ENCODE measurements around the gene TAGLN2.

Gene TAGLN2

DNA sequence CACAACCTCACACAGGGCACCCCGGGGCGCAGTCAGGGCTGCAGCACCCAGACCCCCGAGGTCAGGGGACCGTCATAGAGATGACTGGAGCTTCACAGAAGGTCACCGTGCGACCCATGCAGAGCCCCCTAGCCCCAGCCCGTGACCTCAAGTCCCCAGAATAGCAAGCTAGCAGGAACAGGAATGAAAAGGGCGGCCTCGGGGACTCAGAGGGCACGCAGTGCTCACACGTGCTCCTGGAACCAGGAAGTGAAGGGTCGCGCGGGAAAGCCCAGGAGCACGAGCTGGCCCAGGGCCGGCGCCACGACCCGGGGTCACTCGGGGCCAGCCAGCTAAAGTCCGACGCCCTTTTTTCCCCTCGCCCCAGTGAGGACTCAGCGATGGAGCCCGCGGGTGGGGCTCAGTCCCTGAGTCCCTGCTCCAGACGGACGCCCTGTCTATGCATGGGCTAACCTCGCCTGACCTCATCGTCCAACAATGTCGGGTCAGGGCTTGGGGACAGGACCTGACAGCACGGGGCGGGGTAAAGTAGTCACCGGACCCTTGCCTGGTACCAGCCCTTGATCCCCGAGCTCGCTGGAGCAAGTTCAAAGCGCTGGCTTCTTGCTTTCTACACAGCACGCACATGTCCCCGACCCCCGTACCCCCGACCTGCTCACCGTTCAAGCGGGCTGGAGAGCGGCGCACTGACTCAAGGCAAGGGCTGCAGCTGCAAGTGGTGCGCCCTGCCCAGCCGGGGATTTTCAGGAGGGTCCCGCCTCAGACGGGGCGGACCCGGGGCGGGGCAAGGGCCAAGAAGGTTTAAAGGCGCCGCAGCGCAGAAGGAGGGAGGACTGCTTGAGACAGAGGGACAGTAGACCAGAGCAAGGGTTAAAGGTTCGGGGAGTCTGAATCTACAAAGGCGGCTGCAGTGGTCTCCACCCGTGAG is at the start of gene TAGLN2:
Gene TAGLN2, minus strand, starts transcription at position 717 of the 928 bp plus-strand sequence. CDS start 4,998 bp downstream, outside the sequence.
- peak; percentile 87 to 88 for DNase-seq

DNA sequence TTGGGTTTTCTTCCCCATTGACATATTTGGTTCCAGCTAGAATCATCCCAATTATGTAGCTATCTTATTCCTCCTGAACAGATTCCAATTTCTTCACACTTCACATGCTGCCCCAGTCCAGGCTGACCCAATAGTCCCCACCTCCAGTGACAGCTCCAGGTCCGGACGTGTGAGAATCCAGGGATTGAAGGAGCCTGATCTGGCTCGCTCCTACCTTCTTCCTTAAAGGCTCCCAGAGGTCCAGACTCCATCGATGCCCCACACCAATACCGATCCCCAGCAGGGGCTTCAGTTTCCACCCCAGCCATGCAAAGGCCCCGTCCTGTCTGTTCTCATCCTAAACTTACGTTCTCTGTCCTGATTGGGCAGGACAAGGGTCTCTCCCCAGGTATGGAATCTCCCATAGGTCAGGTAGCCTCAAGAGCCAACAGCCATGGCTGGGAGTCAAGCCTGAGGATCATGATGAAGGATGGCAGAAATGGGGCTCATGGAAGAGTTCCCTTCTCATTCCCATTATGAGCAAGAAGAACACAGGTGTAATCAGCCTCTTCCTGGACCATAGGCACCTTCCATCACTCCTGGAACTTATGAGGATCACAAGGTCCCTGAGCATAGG is 49.2 kb upstream of the TAGLN2 start:
- DNase-seq, result no peak

DNA sequence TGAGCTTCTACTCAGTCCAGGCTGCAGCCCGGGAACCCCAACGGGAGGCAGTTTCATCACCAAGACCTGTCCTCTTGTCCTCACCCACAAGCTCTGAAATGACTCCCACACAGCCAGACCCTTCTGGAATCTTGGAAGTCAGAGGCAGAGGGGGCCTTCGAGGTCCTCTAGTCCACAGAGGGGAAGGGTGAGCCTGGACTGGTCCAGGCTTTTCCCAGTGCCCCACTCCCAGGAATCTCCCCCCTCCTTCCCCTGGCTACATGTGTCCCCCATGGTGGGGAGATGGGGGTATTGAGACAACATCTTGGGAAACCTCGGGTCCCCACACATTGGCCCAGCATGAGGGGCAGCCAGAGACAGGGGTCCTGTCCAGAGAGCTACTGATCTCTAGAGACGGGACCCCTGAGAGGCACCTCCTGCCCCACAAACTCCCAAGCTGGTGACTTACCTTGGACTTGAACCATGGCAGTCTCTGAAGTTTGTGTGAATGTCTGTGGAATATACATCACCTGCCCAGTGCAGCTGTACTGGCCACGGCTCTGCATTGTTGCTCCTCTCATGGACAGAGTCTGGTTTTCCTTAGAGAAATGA is 48.1 kb upstream of the TAGLN2 start:
- DNase-seq, result no peak

DNA sequence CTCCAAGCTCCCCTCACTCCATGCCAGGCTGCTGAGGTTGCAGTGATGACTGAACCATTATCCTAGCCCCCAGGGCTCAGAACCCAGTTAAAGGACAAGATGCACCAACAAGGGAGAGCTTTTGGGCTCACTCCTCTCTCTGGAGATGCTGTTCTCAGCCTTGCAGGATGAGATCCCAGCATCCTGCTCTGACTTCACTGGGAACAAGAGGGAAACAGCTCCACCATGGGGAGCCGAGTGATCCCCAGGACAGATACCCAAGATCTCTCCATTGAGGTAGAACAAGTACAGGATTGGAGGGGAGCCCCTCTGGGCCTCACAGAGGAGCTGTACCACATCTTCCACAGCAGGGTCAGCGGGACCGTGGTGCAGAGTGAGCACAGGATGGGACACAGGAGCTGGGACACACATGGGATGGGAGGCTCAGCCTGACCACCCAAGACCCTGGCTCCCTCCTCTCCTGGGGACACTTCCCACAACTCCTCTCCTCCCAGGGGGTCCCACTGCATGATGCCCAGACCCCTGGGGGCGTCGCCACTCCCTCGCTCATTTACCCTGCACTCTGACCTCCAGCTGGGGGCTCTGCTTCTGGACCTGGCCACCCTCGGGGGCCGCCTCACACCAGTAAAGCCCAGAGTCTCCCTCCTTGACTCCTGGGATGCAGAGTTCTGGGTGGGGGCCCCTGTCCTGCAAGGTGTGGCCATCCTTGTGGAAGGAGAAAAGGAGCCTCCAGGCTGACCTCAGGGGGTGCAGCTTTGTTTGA is 47.3 kb upstream of the TAGLN2 start:
- no peak for DNase-seq

DNA sequence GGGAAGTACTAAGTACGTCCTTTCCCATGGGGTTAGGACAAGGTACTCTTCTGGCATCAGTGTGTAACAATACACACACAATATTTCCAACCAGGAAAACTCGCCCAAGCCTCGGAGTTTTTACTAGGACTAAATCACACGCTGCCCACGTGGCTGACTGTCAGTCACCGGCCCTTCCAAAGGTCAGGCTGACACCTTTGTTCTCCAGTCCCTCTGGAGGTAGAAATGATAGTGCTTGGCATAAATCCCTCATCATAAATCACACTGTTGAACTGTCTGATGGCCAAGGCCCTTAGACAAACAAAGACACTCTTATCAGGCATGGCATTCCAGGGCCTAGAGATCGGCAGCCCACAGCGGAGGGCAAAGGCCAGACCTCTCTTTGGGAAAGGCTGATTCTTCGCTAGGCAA is 45.6 kb upstream of the TAGLN2 start:
- no peak for DNase-seq

DNA sequence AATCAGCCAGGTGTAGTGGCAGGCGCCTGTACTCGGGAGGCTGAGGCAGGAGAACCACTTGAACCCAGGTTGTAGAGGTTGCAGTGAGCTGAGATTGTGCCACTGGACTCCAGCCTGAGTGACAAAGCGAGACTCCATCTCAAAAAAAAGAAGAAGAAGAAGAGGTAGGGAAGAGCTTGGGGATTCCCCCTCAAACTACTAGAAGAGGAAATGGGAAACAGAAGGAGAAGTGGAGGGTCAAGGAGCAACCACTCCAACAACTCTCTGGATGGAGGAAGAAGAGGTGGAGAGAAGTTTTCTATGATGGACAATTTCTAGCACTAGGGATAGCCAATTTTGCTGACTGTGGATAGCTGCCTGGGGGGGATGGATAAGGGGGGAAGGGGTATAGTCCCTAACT is 43.6 kb upstream of the TAGLN2 start:
- no peak for DNase-seq

DNA sequence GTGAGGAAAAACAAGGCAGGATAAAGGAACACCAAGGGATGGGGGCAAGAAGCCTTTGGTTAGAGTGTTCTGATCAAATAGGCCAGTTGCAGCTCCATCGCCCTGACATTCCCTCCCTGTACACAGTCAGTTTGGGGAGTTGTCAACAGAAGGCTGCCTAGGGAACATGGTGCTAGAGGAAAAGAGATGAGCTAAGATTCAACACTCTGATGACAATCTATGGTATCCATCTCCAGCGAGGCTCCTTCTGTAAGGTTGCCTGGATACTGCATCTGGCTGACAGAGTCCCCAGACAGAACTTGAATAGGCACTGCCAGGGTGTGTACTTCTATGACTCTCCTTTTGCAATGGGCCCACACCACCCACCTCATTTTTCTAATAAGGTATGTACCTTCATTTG is 40.0 kb upstream of the TAGLN2 start:
- DNase-seq, result no peak

DNA sequence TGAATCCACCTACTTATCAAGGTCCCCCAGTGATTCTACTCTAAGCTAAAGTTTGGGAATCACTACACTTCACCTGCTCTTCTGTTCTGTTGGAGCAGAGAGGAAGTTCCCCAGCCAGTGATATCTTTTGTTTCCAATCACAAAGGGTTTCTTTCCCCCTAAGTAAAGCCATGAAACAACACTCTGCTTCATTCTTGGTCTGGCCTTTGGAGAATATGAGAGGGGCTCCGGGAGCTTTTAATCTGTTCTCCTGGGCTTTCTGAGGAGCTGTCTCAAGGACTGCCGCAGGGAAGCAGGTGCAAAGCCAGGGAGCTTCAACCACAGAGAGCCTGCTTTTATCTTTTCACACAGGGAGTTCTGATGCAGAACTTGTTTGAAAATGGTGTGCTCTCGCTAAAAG is 38.8 kb upstream of the TAGLN2 start:
- DNase-seq, result no peak

DNA sequence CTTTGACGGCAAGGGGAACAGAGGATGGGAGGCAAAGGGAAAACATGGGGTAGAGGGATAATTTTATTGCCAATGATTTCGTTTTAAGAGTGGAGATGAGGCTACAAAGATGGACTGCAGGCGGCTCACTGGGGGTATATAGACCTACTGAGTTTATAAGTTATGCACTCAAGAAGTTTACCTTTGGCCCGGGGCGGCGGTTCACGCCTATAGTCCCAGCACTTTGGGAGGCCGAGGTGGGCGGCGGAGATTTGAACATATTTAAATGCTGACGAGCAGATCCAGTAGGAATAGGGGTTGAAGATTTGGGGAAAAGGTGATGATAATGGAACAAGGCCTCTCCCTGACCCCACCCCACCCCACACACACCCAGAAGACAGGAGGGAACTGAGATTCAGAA is 36.9 kb upstream of the TAGLN2 start:
- no peak for DNase-seq

DNA sequence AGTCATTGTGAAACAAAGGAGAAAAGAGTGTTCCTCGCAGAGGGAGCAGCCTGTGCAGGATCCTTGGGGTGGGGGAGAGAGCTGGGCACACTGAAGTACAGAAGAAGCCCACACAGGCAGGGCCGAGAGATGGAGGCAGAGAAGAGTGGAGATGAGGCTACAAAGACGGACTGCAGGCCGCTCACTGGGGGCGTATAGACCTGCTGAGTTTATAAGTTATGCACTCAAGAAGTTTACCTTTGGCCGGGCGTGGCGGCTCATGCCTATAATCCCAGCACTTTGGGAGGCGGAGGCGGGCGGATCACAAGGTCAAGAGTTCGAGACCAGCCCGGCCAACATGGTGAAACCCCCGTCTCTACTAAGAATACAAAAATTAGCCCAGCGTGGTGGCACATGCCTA is 36.3 kb upstream of the TAGLN2 start:
- no peak for DNase-seq

DNA sequence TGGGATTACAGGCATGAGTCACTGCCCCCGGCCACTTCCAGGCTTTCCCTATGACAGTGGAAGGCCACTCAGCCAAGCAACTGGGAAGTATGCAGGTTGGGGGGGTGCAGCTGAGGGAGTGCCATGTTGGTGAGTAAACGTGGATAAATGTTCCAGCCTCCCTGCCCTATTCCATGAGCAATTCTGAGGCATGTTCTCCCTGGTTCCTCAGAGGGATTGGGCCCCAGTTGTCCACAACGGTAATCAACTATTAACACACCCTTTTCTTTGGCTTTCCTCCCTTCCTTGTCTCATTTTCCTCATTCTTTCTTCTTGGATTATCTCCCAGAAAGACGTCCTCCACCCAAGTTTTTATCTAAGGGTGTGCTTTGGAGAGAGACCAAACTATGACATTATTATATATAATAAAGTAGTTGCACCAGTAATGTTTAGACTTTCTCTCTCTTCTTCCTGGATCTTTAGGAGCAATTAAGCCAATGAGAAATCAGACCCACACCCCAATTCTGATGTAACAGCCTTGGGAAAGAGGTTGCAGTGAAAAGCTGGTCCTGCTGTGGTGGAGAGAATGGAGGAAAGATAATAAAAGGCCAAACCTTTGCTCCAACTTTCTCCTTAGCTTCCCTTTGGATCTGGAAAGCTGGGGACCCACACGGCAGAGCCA is 35.5 kb upstream of the TAGLN2 start:
- no peak for DNase-seq

DNA sequence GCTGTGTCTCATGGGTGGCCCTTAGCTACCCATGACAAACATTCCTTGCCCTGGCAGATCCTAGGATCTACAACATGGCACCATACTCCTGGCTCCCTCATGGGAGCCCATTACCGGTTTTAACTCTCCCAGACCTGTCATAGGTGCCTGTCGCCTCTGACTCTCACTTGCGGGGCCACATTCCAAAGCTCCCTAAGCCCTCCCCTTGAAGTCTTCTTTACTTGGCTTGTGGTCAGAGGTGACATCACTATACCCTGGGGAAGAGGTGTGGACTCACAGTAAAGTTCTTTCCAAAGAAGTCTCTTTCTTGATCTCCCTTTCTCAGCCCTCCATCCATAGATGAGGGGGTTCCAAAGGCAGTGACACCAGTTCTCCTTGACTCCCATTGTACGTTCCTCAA is 34.1 kb upstream of the TAGLN2 start:
- no peak for DNase-seq

DNA sequence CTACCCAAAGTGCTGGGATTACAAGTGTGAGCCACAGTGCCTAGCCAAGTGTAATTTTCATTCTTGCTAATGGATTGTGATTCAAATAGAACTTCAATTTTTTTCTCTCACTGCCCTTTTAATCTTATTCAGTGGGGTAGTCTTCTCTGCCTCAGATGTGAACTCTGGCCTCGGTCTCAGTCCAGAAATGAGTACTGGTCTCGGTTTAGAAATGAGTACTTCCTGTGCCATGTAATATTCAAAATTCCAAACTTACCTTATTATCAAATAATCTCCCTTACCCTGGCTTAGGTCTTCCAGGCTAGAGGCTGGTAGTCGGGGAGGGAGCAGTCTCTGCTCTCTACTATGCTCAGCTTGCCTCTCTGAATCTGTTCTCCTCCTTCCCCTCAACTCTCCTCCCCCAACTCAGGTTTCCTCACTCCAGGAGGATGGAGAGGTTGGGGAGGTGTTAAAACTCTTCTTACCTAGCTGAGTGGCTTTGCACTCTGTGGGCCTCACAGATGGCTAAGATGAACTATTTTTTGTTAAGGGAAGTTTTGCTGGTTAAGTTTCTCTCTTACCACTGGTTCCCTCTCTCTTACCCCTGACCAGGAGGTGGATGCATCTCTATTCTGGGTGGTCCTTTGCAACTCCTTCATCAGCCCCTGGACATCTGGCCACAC is 33.5 kb upstream of the TAGLN2 start:
- DNase-seq, result no peak

DNA sequence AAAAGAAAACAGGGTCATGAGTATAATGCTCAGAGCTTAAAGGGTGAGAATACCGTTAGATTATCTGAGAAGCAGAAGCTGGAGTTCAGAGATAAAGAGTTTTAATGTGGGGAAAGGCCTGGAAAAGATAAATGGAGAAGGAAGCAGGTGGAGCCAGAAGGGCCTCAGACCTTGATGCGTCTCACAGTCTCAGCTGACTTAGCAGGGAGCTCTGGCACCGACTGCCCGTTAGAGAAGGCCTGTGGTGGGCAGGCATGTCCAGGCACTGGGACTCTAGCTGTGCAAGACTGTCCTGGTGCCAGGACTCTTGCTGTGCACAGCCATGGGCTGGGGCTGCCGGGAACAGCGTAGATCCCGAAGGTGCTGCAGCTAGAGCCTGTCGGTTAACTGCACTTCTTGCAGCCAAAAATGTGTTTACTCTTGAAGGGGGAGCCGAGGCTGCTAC is 32.5 kb upstream of the TAGLN2 start:
- DNase-seq, result no peak

DNA sequence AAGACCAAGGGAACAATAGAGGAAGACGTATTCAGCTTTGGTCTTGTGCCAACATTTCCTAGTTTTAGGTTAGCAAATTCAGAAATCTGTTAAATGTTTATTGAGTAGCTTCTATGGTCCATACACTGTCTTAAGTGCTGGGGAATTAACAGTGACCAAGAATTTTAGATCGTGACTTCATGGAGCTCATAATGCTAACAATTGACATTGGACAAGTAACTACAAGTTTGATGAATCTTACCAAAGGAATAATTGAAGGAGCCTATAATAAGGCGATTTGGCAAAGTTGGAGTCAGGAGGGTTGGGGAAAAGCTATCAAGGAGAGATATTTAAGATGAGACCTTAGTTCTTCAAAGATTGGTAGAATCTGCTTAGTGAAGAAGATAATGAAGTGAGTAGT is 30.1 kb upstream of the TAGLN2 start:
- no peak for DNase-seq

DNA sequence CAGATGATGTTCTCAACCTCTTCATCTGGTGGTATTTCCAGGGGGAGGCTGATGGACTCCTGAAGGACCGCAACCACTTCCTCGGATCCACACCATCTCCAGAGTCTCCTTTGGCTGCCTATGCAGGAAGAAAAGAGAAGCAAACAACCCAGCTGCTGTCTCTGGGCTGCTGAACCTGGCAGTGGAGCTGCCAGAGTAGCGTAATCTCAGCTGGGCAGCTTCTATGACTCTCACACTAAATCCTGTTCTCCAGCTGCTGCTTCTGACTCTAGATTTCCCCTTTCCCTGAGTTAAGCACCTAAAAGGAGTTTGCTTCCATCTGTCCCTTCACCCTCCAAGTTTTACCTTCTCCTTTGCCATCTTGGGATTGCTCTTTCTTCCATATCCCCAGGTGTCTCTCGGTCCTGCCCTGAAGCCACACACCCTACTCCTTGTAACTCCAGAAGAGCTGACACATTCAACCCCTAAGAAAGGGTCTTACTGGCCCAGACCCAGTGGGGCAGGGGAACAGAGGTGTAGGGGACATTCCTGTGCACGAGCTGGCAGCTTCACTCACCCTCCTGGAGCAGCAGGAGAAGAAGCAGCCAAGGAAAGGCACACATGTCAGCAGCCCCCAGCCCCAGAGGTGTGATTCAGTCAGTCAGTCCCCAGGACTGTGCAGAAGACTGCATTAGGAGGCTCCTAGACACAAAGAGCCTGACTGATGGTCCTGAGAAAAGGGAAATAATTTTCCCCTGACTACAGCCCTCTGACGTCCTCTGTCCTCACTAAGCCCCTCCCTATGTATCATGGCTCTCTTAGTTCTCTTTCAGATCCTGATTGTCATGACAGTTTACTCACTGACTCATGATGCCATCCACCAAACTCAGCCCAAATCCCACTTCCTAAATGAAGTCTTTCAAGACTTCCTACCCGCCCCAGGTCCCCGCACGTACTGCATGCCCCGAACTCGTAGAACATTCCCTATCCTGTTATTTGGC is 28.5 kb upstream of the TAGLN2 start, which contains the start of gene SLAMF9:
Gene SLAMF9, minus strand, starts transcription at position 702 of the 980 bp plus-strand sequence. Its CDS starts 100 bp downstream, at position 602.
- DNase-seq, result no peak

DNA sequence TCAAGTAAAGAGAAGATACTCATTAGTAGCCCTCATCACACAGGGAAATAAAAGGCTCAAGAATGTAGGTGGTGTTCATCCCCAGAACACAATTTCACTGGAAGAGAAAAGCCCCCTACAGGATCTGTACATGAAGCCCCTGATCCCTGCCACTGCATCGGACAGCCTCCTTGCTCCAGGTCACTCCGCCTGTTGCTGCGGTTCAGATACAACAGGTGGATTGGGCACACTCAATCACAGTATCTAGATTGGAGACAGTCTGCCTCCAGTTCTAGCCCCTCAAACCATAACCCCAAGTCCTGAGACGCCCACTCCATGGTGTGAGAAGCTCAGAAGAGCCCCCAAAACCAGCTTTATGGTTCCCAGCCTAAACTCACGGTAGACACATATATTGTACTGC is 27.6 kb upstream of the TAGLN2 start:
- DNase-seq, result no peak

DNA sequence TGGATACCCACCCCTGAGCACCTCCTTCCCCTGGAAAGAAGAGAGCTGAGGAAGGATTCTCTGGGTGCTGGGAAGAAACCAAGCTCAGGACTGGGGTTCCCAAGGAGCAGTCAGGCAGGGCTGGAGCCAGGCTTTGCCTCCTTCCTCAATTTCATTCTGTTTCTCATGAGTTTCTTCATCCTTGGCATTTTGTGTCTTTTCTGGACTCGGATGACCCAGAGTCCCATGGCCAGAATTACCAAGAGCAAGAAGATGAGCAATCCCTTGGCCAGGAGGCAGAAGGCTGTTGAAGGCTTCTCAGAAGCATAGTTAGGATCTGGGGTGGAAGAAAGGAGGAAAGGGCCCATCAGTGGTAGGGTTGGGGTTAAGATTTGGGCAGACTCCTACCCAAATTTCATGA is 26.2 kb upstream of the TAGLN2 start:
- no peak for DNase-seq

DNA sequence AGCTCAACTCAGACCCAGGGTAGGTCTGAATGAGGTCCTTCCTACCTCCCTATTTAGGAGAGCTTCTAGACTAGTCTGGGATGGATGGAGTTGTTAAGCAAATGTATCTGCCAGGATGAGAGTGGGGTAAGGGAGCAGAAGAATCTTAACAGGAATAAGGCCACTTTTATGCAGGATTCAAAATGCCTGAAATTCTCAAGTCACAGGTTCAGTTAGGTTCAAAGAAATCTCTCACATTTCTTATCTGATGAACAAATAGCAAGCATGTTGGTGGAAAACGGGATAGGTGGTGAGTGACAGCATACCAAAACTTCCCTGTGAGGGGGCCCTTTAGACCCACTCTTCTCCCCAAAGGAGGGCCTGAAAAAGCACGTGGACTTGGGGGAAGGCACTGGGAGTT is 25.7 kb upstream of the TAGLN2 start:
- no peak for DNase-seq

DNA sequence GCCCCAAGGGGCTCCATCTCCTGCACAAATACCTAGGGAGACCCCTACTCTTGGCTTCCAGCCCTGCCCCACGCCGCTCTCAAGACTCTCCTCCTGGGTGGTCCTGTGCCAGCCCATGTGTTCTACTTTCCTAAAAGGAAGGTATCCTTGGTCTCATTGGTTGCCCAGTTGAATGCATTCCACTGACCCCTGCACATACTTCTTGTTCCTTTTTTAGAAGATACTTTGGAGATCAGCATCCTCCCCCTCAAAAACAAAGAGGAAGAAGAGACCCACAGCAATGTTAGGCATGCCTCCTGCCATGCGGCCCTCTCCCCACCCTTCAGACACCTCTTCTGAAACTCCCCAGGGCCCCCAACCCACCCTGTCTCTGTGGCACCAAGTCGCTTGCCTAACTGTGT is 24.7 kb upstream of the TAGLN2 start:
- DNase-seq, result no peak

DNA sequence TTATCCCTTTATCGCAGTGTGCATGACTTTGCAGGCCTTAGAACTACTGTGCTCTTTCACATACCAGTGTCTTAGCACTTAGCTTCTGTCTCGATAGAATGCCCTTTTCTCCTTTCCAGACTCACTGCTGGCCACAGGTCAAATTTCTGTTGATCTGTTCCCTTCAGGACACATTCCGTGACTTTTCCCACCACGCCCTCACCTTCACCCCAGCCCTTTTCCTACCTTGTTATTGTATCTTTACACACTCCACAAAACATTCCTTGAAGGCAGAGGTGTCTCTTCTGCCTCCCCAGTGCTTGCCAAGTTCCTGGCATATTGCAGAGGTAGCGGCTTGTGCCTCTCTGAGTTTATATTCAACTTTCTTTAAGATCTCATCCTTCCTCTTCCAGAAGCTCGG is 23.8 kb upstream of the TAGLN2 start:
- no peak for DNase-seq

All from activated CD4-positive, alpha-beta T cell treated with anti-CD3 and anti-CD28 coated beads for 4 hours (primary cell).